ENCODE results near the gene CLUH. TPM values are rescaled to one million over a fixed set of nuclear protein-coding genes. Genes with fewer than 3 reads are reported as not detected.

CLUH gene
- total RNA-seq, 1 donor from 2014 or later: 115 TPM

GRCh38 chr17:2690165-2691068, 21.1 kb downstream of the CLUH start:
- peaks cover 8% of the 10 kb centered on the region for H3K4me1 Mint-ChIP-seq
- ATAC-seq (ENCODE audit: low read depth): no peak
- no peaks in the 10 kb centered on the region for H3K9me3 Mint-ChIP-seq
- no peak overlapping the region for H3K27ac Mint-ChIP-seq
- no peaks in the 10 kb centered on the region for H3K27me3 Mint-ChIP-seq
- intact Hi-C loops (cut with micrococcal nuclease): no loop called here
- TF ChIP-seq CTCF (IDR thresholded peaks at IDR 0.05): no peak
- POLR2A ChIA-PET: no interaction called here
- CTCF ChIA-PET: no interaction called here
- H3K4me3 Mint-ChIP-seq: no peak overlapping the region
- peaks cover 36% of the 10 kb centered on the region for H3K36me3 Mint-ChIP-seq (ENCODE audit: low read depth)
- no peak for DNase-seq

DNA sequence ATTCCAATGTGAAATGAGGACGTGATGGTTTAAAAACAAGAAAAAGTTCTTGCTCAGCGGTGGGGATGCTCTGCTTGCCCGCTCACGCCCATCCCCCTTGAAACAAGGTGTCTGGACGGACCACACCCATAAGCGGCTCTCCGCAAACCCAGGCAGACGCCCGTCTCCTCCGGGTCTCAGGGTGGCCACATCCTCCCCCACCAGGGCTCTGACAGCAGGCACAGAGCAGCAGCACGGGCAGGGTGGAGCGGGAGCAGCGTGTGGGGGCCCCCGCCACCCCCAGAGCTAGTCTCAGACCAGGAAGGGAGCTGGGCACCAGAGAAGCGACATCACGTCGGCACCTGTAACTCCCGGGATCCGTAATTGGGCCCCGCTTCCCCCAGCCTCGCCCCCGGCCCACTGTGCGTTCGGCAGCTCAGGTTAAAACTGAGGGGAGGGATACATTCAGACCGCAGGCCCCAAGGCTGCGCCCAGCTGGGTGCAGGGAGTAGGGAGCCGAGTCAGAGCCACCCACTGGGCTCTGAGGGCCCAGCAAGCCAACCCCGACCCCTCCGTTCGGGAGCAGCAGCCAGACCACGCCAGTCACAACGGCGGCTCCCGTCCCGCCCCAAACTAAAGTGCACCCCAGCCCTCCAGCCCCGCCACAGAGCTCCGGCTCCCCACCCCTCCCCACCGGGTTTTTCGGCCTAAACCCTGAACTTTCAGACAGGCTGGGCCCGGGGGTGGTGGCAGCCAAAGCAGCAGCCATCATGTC, 22.0 kb downstream of the CLUH start:
- no peak overlapping the region for H3K4me3 Mint-ChIP-seq
- CTCF ChIA-PET: no interaction called here

GRCh38 chr17:2688351-2689342, 22.9 kb downstream of the CLUH start:
- no peak for DNase-seq
- intact Hi-C loops (cut with micrococcal nuclease): no loop called here
- Mint-ChIP-seq H3K4me1 (peaks cover 8% of the 10 kb centered on the region), H3K27me3 (no peaks in the 10 kb centered on the region), H3K4me3 (no peak overlapping the region), H3K27ac (no peak overlapping the region), H3K36me3 (ENCODE audit: low read depth) (peaks cover 36% of the 10 kb centered on the region), H3K9me3 (no peaks in the 10 kb centered on the region)
- no peak for TF ChIP-seq CTCF (IDR thresholded peaks at IDR 0.05)
- POLR2A ChIA-PET: no interaction called here
- no peak for ATAC-seq (ENCODE audit: low read depth)
- CTCF ChIA-PET: no interaction called here

More for the DNA sequence above, 22.0 kb downstream of the CLUH start:
- ATAC-seq (ENCODE audit: low read depth) (no peak), DNase-seq (no peak)
- Mint-ChIP-seq H3K27ac (no peak overlapping the region), H3K27me3 (no peaks in the 10 kb centered on the region), H3K9me3 (no peaks in the 10 kb centered on the region), H3K36me3 (ENCODE audit: low read depth) (peaks cover 33% of the 10 kb centered on the region), H3K4me1 (peaks cover 8% of the 10 kb centered on the region)
- intact Hi-C loops (cut with micrococcal nuclease): no loop called here
- POLR2A ChIA-PET: no interaction called here
- no peak for TF ChIP-seq CTCF (IDR thresholded peaks at IDR 0.05)

GRCh38 chr17:2687074-2687418, 24.5 kb downstream of the CLUH start:
- ChIA-PET CTCF (interaction anchor here (0.9 kb wide), 1 partner anchor 12 kb away, joined by 3 read pairs; no protein-coding TSS in a partner anchor), POLR2A (no interaction called here)
- no peak for TF ChIP-seq CTCF (IDR thresholded peaks at IDR 0.05)
- ATAC-seq (ENCODE audit: low read depth) (no peak), DNase-seq (no peak)
- peak overlapping the region; percentile 18 for H3K27ac Mint-ChIP-seq
- H3K4me3 Mint-ChIP-seq: no peak overlapping the region
- no peaks in the 10 kb centered on the region for H3K9me3 Mint-ChIP-seq
- peaks cover 43% of the 10 kb centered on the region for H3K36me3 Mint-ChIP-seq (ENCODE audit: low read depth)
- H3K27me3 Mint-ChIP-seq: no peaks in the 10 kb centered on the region
- H3K4me1 Mint-ChIP-seq: peaks cover 6% of the 10 kb centered on the region
- intact Hi-C loops (cut with micrococcal nuclease): no loop called here

Data from activated B cell treated with CpG ODN at 0.5 μM for 24 hours (primary cell).